Epithelial cell of esophagus (primary cell): ENCODE results near the gene GPR137B.

Experiments
- DNase-seq: peaks from one replicate; pipeline ENCODE4 v3.0.0; 2010; ENCODE audit warnings: low read depth
- H3K4me3 ChIP-seq: 2 replicates; pipeline ENCODE4 v1.5.1; 2011; ENCODE audit warnings: mild to moderate bottlenecking, low read length, control low read depth
- TF ChIP-seq, protein P1 (sequence below): IDR thresholded peaks from 2 replicates; pipeline ENCODE4 v1.5.1; 2011; ENCODE audit warnings: low read depth, mild to moderate bottlenecking, low read length, control low read depth, inconsistent platforms; ENCODE audit not compliant: insufficient read depth; ENCODE audit errors: missing control alignments

The GPR137B gene

DNA sequence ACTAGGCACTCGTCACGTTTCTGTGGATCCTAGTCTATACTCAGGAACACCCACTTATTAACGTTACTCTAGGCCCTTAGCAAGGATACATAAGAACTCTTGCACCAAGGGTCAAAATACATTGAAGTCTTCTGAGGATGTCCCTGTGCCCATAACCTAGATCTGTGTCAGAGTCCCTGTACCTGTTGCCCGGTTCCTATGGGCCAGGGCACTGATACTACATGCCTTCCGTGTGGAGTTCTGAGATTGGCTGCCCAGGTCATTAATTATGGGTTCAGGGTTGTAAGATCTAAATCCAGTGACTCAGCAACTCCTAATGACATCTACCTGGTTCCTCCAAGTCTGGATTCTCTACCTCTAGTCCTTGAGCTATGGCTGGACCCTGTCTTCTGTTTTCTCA, 69.5 kb downstream of the GPR137B start:
- DNase-seq, result no peak
- TF ChIP-seq, protein P1, sequence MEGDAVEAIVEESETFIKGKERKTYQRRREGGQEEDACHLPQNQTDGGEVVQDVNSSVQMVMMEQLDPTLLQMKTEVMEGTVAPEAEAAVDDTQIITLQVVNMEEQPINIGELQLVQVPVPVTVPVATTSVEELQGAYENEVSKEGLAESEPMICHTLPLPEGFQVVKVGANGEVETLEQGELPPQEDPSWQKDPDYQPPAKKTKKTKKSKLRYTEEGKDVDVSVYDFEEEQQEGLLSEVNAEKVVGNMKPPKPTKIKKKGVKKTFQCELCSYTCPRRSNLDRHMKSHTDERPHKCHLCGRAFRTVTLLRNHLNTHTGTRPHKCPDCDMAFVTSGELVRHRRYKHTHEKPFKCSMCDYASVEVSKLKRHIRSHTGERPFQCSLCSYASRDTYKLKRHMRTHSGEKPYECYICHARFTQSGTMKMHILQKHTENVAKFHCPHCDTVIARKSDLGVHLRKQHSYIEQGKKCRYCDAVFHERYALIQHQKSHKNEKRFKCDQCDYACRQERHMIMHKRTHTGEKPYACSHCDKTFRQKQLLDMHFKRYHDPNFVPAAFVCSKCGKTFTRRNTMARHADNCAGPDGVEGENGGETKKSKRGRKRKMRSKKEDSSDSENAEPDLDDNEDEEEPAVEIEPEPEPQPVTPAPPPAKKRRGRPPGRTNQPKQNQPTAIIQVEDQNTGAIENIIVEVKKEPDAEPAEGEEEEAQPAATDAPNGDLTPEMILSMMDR, result no peak
- no peak overlapping the region for H3K4me3 ChIP-seq

DNA sequence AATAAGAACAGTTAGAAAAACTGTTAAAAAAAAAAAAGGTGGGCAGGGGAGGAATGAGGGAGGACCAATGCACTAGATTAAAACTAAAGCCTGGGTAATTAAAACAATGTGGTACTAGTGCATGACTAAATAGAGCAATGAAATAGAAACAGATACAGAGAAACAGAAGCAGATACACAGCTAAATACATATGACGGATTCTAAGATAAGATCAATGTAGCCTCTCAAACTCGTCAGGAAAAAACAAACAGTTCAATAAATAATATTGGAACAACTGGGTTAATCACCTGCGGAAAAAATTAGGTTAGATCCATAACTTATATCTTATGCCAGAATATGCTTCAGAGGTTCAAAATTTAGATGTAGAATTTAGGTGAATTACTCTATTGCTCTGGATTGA, 71.2 kb downstream of the GPR137B start:
- no peak for DNase-seq
- no peak overlapping the region for H3K4me3 ChIP-seq
- TF ChIP-seq, protein P1, result no peak

DNA sequence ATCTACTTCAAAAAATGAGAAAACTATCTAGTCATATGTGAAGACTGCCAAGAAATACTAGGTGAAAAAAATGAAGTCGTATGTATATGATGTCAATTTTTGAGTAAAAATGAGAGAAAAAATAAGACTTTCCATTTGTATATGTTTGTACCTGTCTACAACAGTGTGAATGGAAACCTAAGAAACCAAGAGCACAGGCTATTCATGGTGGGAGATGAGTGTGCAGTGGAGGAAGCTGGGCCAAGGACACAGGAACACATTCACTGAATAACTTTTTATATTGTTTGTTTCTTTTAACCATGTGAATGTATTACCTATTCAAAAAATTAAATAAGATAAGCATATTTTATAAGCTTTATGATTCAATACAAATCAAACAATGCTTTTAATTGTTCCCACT, 72.4 kb downstream of the GPR137B start:
- TF ChIP-seq, protein P1, result no peak
- no peak overlapping the region for H3K4me3 ChIP-seq
- DNase-seq, result no peak

DNA sequence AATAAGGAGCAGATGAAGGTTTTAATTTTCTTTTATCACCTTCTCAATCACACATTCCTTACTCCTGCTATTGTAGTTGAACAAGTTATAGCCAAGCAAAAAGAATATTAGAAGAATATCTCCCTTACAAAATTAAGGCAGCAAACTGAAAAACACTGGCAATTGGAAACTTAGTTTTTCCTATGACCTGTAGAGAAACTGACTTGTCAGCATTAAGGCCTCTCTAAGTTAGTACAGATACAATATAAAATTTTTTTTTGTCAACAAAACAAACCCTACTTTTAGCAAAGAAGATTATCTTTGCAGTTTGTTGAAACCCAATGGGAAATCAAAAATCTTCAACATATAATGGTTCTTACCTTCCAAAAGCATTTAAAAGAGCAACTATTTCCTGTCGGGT, 78.1 kb downstream of the GPR137B start:
- TF ChIP-seq, protein P1, result no peak
- no peak overlapping the region for H3K4me3 ChIP-seq
- no peak for DNase-seq

DNA sequence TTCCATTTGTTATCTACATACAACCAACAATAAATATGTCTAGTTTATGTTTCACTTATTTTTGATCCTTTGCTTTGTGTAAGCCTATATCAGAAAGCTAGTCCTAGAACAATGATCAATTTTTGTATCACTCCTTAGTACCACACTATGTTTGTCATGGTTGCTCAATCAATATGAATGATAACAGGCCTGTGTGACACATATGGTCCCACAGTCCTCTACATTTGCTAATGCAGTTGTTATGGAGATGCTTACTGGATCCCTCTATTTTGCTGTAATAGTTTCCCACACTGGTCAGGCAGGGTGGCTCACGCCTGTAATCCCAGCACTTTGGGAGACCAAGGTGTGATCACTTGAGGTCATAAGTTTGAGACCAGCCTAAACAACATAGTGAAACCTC, 80.3 kb downstream of the GPR137B start:
- peak; percentile 4 for DNase-seq
- TF ChIP-seq, protein P1, result no peak

DNA sequence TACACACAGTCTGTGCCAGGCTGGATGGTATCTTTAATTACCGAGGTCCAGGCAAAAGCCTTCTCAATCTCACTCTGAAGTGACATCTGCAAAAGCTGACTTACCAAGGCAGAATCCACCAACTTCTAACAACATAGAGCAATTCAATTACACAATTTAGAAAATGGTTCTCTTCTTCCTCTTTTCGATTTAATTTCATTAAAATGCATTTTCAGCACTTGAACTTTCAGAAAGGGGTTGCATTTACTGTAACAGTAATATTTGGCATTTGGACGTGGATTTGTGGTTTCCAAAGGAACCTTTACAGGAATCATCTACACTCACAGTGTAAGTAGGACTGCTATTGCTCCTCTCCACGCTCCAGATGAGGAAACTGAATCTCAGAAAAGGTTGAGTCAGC, 86.1 kb downstream of the GPR137B start:
- no peak overlapping the region for H3K4me3 ChIP-seq
- TF ChIP-seq, protein P1, result no peak
- DNase-seq, result no peak

More for the DNA sequence above, 80.3 kb downstream of the GPR137B start:
- no peak overlapping the region for H3K4me3 ChIP-seq

DNA sequence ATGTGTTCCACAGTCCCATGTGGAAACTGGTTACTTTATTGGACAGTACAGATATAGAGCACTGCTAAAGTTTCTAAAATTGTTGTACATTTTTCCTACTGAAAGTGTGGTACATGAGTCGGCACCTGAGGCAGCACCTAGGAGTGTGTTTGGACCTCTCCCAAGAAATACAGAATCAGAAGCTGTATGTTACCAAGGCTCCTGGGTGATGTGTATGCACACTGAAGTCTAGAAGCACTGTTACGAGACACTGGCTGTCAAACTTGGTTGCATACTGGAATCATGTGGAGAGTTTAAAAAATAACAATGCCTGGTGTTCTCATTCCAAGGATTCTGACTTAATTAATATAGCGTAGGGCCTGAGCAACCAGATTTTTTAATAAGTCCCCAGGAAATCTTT, 92.8 kb downstream of the GPR137B start:
- TF ChIP-seq, protein P1, result no peak
- DNase-seq, result no peak
- no peak overlapping the region for H3K4me3 ChIP-seq
